HG03342 (cell line): Measurements from ENCODE around the gene FYB1.

Experiments used
- ATAC-seq: cut with Tn5 transposase; IDR thresholded peaks from one replicate; pipeline ENCODE4 v1.9.1; 2021; ENCODE audit warnings: mild to moderate bottlenecking, moderate library complexity; ENCODE audit not compliant: unreplicated experiment

Gene FYB1

GRCh38 chr5:39132128-39132447 is 87.3 kb downstream of the FYB1 start:
- no peak for ATAC-seq

- ATAC-seq = no peak
Measured at GRCh38 chr5:39131210-39132127, 87.9 kb downstream of the FYB1 start.

GRCh38 chr5:39130716-39131115 is 88.6 kb downstream of the FYB1 start:
- ATAC-seq = no peak

GRCh38 chr5:39121922-39122321 is 97.4 kb downstream of the FYB1 start:
- no peak for ATAC-seq

GRCh38 chr5:39121315-39121714 is 98.0 kb downstream of the FYB1 start:
- ATAC-seq = no peak

GRCh38 chr5:39120052-39120420 is 99.3 kb downstream of the FYB1 start:
- no peak for ATAC-seq

GRCh38 chr5:39119404-39120051 is 99.8 kb downstream of the FYB1 start:
- ATAC-seq = no peak

- no peak for ATAC-seq
Measured at GRCh38 chr5:39118638-39119037, 100.7 kb downstream of the FYB1 start.

GRCh38 chr5:39117401-39117800 is 102.0 kb downstream of the FYB1 start:
- no peak for ATAC-seq

- no peak for ATAC-seq
Measured at GRCh38 chr5:39116344-39117170, 102.8 kb downstream of the FYB1 start.

GRCh38 chr5:39115644-39116343 is 103.6 kb downstream of the FYB1 start:
- no peak for ATAC-seq

GRCh38 chr5:39114155-39114554 is 105.2 kb downstream of the FYB1 start:
- no peak for ATAC-seq

GRCh38 chr5:39113354-39113953 is 105.9 kb downstream of the FYB1 start:
- no peak for ATAC-seq

GRCh38 chr5:39109606-39110005 is 109.8 kb downstream of the FYB1 start:
- ATAC-seq = no peak

GRCh38 chr5:39108987-39109386 is 110.4 kb downstream of the FYB1 start:
- ATAC-seq = no peak

GRCh38 chr5:39107350-39107749 is 112.0 kb downstream of the FYB1 start:
- no peak for ATAC-seq

GRCh38 chr5:39106322-39106721 is 113.0 kb downstream of the FYB1 start:
- ATAC-seq = no peak

GRCh38 chr5:39104221-39104620 is 115.1 kb downstream of the FYB1 start:
- ATAC-seq = no peak

- ATAC-seq = no peak
Measured at GRCh38 chr5:39102684-39103155, 116.6 kb downstream of the FYB1 start.

GRCh38 chr5:39100851-39101396 is 118.4 kb downstream of the FYB1 start:
- no peak for ATAC-seq
